ENCODE data around the gene EEF2K. TPM values are rescaled to one million over a fixed set of nuclear protein-coding genes. Genes with fewer than 3 reads are reported as not detected.
"Not testable (repeated sequence)": the region's sequence is repeated elsewhere in the genome, so short reads cannot be mapped to it uniquely, and the experiment has no call there.

Gene EEF2K
- 6.5 and 11.2 TPM in 2 replicates for total RNA-seq (2014; rRNA removed; shearing (Covaris generic))

DNA sequence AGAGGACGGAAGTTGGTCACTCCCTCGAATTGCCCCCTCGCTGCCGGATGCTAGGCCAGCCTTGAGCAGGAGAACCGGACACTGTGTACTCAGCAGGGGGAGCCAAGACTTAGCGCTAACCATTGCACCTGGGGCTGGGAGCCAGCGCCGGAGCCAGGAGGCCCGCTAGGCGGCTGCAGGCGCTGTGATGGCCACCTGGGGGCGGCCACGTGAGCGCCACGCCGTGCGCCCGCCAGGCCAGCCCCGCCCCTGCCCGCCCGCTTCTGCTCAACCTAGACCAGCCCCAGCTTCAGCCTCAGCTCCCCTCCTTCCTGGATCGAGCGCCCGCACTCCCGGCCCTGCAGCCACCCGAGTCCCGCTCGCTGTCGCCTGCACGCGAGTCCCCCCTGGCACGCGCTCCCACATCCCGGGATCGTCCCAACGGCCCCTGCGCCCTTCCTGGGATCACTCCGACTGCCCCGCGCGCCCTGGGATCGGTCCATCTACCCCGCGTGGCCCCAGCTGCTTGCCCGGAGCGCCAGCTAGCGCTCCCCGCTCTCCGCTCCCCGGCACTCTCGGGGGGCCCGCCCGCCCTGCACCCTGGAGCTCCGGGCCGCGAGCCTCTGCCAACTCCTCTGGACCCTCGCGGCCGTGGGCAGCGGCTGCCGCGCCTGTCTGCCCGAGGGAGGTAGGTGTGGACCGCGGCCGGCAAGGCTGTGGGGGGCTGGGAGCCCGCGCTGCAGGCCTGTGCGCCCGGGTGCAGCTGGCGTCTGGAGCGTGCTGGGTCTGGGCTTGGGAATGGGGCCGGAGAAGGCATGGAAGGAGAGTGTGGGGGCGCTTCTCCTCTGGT, at the start of gene EEF2K:
Gene EEF2K (plus strand): TSS at position 266 of the 829 bp plus-strand sequence. CDS start 19,452 bp downstream, outside the sequence.
- H3K27me3 ChIP-seq (replicated peaks) = no peaks in the 10 kb centered on the region
- peak within 1 kb of the TSS; percentile 55 for H3K27ac ChIP-seq
- peak; percentile 90 to 96 for DNase-seq (ENCODE audit: low read depth in 1 of 2, low spot score in 2 of 2)
- H3K9me3 ChIP-seq (replicated peaks) = no peaks in the 10 kb centered on the region
- peaks cover 16% of the 10 kb centered on the region for H3K4me1 ChIP-seq (replicated peaks)
- peak within 1 kb of the TSS; percentile 68 for H3K4me3 ChIP-seq
- no peaks in the 10 kb centered on the region for H3K36me3 ChIP-seq

DNA sequence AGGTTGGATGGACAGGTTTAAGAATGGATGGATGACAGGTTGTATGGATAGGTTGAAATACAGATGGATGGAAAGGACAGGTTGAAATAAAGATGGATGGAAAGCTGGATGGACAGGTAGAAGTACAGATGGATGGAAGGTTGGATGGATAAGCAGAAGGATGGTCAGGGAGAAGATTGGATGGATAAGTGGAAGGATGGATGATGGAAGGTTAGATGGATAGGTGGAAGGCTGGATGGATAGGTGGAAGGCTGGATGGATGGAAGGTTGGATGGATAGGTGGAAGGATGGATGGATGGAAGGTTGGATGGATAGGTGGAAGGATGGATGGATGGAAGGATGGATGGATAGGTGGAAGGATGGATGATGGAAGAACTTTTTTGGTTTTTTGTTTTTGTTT, 44.7 kb upstream of the EEF2K start:
- H3K4me1 ChIP-seq (replicated peaks) = no peaks in the 10 kb centered on the region
- DNase-seq (ENCODE audit: low read depth in 1 of 2, low spot score in 2 of 2) = no peak
- H3K27me3 ChIP-seq (replicated peaks) = peaks cover 21% of the 10 kb centered on the region
- no peak overlapping the region for H3K27ac ChIP-seq
- no peaks in the 10 kb centered on the region for H3K36me3 ChIP-seq
- no peaks in the 10 kb centered on the region for H3K9me3 ChIP-seq (replicated peaks)
- H3K4me3 ChIP-seq = no peak overlapping the region

DNA sequence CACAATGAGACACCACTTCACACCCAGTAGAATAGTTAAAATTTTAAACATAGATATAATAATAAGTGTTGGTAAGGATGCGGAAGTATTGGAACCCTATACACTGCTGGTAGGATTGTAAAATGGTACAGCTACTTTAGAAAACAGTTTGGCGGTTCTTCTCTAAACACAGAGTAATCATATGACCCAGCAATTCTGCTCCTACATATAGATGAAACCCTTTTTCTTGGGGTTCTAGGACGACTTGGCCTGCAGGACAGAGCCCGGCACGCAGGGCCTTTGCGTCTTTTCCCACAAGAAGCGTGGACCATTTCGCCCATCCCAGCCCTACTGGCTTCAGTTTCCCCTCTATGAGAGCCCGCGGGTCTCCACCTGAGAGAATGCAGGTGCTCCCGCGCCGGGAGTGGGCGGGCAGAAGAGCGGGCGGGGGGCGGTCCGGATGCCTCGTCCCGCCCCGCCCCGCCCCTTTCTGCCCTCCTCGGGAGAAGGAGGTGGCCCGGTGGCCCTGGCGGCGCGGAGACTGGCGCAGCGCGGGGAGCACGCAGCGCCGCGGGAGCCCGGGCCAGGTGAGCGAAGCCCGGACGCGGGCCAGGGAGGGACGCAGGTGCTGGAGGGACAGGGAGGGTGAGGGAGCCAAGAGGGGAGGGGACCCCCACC, 44.0 kb upstream of the EEF2K start, which contains the start of gene SDR42E2:
Gene SDR42E2 (plus strand): TSS at position 508 of the 657 bp plus-strand sequence. CDS start 3,077 bp downstream, outside the sequence.
- no peaks in the 10 kb centered on the region for H3K36me3 ChIP-seq
- DNase-seq (ENCODE audit: low read depth in 1 of 2, low spot score in 2 of 2) = no peak
- 0 out of 2 replicates have a peak, but pooled peaks cover 3% of the 10 kb centered on the region for H3K9me3 ChIP-seq (replicated peaks)
- H3K4me3 ChIP-seq = no peak within 1 kb of the TSS
- H3K27ac ChIP-seq = no peak within 1 kb of the TSS
- H3K27me3 ChIP-seq (replicated peaks) = peaks cover 21% of the 10 kb centered on the region
- H3K4me1 ChIP-seq (replicated peaks) = no peaks in the 10 kb centered on the region

DNA sequence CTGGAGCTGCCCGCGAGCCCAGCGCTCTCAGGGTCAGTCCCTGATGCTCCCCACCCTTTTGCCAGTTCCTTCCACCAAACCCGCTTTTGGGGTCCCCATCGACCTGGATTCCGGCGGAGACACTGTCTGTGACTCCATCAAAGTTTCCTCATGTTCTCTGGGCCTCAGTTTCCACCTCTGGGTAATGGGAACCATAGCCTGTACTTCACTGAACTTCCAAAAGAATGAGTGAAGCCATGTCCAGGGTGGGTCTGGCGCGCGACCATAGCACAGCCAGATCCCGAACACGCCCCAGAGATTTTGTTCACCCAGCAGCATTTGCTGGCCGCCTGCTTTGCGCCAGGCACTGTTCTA, 43.4 kb upstream of the EEF2K start:
- no peaks in the 10 kb centered on the region for H3K36me3 ChIP-seq
- H3K4me1 ChIP-seq (replicated peaks) = no peaks in the 10 kb centered on the region
- no peak overlapping the region for H3K4me3 ChIP-seq
- H3K27ac ChIP-seq = no peak overlapping the region
- DNase-seq (ENCODE audit: low read depth in 1 of 2, low spot score in 2 of 2) = no peak
- H3K27me3 ChIP-seq (replicated peaks) = peaks cover 21% of the 10 kb centered on the region
- 0 out of 2 replicates have a peak, but pooled peaks cover 3% of the 10 kb centered on the region for H3K9me3 ChIP-seq (replicated peaks)

DNA sequence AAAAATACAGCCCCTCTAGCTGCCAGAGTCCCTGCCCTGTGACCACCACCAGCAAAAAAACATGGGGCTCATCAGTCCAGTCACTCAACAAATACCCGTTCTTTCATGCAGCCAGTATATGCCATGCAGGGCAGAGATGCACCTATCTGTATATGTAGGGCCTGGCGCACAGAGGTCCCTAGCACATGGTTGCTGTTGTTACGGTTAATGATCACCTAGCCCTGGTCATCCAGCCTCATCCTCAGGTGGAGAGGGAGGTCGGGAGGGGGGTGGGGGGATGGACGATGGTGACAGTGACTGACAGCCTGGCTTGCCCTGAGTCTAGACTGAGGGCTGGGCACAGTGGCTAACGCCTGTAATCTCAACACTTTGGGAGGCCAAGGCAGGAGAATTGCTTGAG, 42.3 kb upstream of the EEF2K start:
- H3K36me3 ChIP-seq = no peaks in the 10 kb centered on the region
- H3K9me3 ChIP-seq (replicated peaks) = 0 out of 2 replicates have a peak, but pooled peaks cover 3% of the 10 kb centered on the region
- no peaks in the 10 kb centered on the region for H3K4me1 ChIP-seq (replicated peaks)
- peaks cover 21% of the 10 kb centered on the region for H3K27me3 ChIP-seq (replicated peaks)
- H3K27ac ChIP-seq = no peak overlapping the region
- no peak for DNase-seq (ENCODE audit: low read depth in 1 of 2, low spot score in 2 of 2)
- H3K4me3 ChIP-seq = no peak overlapping the region

DNA sequence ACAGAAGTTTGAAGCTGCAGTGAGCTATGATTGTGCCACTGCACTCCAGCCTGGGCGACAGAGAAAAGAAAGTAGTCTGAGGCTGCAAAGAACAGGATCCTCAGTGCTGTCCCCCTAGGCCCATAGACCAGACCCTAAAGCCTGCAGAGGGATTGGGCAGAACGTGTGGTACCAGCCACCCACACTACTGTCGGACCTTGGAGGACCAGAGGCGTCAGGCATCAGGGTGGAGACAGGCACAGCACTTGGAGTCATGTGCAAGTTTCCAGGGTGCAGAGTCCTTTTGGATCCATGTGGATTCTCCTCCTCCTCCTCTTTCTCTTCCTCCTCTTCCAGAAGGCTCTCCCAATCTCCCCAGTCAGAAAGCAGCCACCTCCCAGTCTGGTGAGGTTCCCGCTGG, 41.6 kb upstream of the EEF2K start:
- Histone ChIP-seq H3K9me3 (replicated peaks) (0 out of 2 replicates have a peak, but pooled peaks cover 3% of the 10 kb centered on the region), H3K4me3 (no peak overlapping the region), H3K4me1 (replicated peaks) (no peaks in the 10 kb centered on the region), H3K27ac (no peak overlapping the region), H3K27me3 (replicated peaks) (peaks cover 21% of the 10 kb centered on the region), H3K36me3 (no peaks in the 10 kb centered on the region)
- no peak for DNase-seq (ENCODE audit: low read depth in 1 of 2, low spot score in 2 of 2)

DNA sequence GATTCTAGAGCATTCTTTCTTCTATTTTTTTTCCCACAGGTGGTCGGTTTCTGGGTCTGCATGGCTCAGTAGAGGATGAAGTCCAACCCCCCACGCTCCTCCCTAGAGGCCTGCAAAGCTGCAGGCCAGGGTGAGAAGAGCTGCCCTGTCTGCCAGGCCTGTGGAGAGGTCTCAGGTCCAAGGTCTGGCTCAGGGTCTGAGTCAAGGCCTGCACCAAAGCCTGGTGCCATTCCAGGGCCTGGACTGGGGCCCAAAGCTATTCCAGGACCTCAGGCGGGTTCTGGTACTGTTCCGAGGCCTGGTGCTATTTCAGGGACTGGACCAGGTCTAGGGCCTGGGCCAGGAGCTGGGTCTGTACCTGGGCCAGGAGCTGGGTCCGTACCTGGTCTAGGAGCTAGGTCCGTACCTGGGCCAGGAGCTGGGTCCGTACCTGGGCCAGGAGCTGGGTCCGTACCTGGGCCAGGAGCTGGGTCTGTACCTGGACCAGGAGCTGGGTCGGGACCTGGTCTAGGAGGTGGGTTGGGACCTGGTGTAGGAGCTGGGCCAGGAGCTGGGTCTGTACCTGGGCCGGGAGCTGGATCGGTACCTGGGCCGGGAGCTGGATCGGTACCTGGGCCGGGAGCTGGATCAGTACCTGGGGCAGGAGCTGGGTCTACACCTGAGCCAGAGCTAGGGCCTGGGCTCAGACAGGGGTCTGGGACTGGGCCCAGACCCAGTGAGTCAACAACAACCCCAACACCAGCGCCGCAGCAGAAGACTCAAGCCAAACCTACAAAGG, 40.4 kb upstream of the EEF2K start:
- H3K4me3 ChIP-seq = no peak overlapping the region
- no peaks in the 10 kb centered on the region for H3K36me3 ChIP-seq
- H3K4me1 ChIP-seq (replicated peaks) = no peaks in the 10 kb centered on the region
- H3K27ac ChIP-seq = no peak overlapping the region
- H3K27me3 ChIP-seq (replicated peaks) = peaks cover 21% of the 10 kb centered on the region
- 0 out of 2 replicates have a peak, but pooled peaks cover 3% of the 10 kb centered on the region for H3K9me3 ChIP-seq (replicated peaks)
- no peak for DNase-seq (ENCODE audit: low read depth in 1 of 2, low spot score in 2 of 2)

DNA sequence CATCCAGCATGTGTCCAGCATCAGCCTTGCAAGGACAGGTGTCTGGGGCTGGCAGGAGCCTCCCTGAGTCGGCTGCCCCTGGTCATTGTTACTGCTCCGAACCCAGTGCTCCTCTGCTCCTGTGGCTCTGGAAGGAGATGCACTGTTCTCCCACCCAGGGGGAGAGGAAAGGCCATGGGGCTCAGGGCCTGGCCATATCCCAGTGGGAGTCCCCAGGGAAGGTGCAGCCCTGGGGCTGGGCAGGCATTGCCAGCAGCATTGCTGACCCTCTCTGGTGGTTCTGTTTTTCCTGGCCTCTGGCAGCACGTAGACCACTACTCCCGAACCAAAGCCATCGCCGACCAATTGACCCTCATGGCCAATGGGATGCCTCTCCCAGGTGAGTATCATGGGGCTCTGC, 34.1 kb upstream of the EEF2K start:
- no peak overlapping the region for H3K27ac ChIP-seq
- H3K9me3 ChIP-seq (replicated peaks) = no peaks in the 10 kb centered on the region
- no peaks in the 10 kb centered on the region for H3K27me3 ChIP-seq (replicated peaks)
- no peaks in the 10 kb centered on the region for H3K4me1 ChIP-seq (replicated peaks)
- DNase-seq (ENCODE audit: low read depth in 1 of 2, low spot score in 2 of 2) = no peak
- H3K4me3 ChIP-seq = no peak overlapping the region
- no peaks in the 10 kb centered on the region for H3K36me3 ChIP-seq

DNA sequence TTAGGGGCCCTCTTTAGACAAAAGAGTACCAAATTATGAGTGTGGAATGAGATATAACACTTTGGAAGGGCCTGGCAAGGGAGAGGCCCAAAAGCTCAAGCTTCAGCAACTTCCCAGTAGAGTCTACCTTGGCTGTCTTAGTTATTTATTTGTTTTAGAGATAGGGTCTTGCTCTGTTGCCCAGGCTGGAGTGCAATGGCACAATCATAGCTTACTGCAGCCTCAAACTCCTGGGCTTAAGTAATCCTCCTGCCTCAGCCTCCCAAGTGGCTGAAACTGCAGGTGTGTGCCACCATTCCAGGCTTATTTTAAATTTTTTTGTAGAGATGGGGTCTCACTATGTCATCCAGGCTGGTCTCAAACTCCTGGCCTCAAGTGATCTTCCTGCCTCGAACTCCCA, 33.4 kb upstream of the EEF2K start:
- H3K36me3 ChIP-seq; H3K4me1 ChIP-seq (replicated peaks); H3K9me3 ChIP-seq (replicated peaks); H3K4me3 ChIP-seq; DNase-seq (ENCODE audit: low read depth in 1 of 2, low spot score in 2 of 2); H3K27ac ChIP-seq; H3K27me3 ChIP-seq (replicated peaks): not testable (repeated sequence)

DNA sequence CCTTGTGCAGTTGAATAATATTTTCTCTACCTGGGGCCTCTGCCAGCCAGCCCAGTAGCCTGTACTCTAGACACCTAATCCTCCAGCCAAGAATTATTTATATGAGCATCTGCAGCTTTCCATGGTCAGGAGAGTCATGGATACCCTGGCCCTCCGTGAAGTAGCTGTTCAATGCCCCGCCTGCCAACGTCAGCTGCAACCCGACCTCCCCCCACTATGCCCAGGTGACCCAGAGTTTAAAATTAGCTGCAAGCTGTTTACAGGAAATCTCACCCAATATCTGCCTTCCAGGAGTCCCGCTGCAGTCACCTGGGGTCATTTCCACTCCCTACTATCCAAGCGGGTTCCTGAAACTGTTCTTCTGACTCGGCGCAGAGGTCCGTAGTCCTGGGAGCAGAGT, 31.4 kb upstream of the EEF2K start:
- no peaks in the 10 kb centered on the region for H3K4me1 ChIP-seq (replicated peaks)
- H3K27me3 ChIP-seq (replicated peaks) = peaks cover 3% of the 10 kb centered on the region; the same call in 1 of the 2 replicates
- H3K4me3 ChIP-seq = no peak overlapping the region
- H3K9me3 ChIP-seq (replicated peaks) = no peaks in the 10 kb centered on the region
- no peak overlapping the region for H3K27ac ChIP-seq
- no peaks in the 10 kb centered on the region for H3K36me3 ChIP-seq
- DNase-seq (ENCODE audit: low read depth in 1 of 2, low spot score in 2 of 2) = no peak

DNA sequence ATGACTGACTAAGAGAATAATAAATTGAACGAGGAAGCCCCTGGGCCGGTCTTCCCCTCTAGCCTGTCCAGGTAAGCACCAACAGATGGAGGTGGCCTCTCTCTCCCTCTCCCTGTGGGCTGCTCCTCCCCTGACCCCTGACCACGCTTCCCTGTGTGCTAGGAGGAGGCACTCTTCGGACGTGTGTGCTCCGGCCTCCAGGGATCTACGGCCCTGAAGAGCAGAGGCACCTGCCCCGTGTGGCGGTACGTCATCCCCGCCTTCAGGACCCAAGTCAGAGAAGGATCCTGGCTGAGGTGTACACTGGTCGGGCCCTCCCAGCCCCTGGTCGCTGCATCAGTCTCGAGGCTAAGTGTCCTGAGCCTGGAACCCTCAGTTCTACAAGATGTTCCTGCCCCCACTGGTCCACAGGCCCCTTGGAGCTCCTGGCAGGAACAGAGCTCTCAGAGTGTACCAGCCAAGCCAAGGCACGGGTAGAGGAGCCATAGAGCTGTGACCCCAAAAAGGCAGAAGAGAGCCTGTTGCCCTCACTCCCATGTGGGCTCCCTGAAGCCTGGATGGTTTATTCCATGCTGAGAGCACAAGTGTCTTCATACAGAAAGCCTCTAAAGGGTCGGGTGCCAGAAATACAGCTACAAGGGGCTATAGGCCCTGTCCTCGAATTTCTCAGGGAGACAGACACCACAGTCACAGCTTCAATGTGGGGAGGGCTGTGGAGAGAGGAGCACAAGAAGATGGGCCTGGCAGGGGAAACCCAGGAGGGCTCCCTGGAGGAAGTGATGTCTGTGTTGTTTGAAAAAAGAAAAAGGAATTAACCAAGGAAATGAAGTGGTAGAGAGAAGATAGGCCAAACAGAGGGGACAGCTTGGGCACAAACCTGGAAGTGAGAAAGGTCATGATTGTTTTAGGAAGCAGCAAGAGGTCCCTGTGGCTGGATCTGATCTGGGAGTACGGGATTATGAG, 27.8 kb upstream of the EEF2K start:
- H3K9me3 ChIP-seq (replicated peaks) = no peaks in the 10 kb centered on the region
- no peak for DNase-seq (ENCODE audit: low read depth in 1 of 2, low spot score in 2 of 2)

DNA sequence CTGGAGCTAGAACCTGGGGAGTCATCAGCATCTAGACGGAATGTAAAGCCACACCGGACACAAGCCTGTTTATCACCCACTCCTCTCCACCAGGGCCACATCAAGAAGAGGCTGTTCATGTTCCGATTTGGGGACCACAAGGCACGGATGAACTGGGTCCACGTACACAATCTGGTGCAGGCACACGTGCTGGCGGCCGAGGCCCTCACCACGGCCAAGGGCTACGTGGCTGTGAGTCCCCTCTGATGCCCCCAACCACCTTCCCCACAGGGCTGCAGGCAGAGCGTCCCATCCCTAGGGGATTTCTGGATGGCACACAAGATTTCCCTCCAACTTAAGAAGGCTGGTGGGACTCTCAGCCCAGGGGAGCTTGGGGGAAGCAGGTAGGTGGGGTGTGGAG, 24.7 kb upstream of the EEF2K start:
- Histone ChIP-seq H3K4me1 (replicated peaks) (no peaks in the 10 kb centered on the region), H3K4me3 (no peak overlapping the region), H3K9me3 (replicated peaks) (no peaks in the 10 kb centered on the region), H3K36me3 (no peaks in the 10 kb centered on the region), H3K27me3 (replicated peaks) (peaks cover 3% of the 10 kb centered on the region; the same call in 1 of the 2 replicates), H3K27ac (no peak overlapping the region)
- no peak for DNase-seq (ENCODE audit: low read depth in 1 of 2, low spot score in 2 of 2)

More for the DNA sequence above, 27.8 kb upstream of the EEF2K start:
- no peaks in the 10 kb centered on the region for H3K36me3 ChIP-seq
- no peaks in the 10 kb centered on the region for H3K4me1 ChIP-seq (replicated peaks)
- no peak overlapping the region for H3K4me3 ChIP-seq
- no peak overlapping the region for H3K27ac ChIP-seq
- H3K27me3 ChIP-seq (replicated peaks) = peaks cover 3% of the 10 kb centered on the region; the same call in 1 of the 2 replicates

DNA sequence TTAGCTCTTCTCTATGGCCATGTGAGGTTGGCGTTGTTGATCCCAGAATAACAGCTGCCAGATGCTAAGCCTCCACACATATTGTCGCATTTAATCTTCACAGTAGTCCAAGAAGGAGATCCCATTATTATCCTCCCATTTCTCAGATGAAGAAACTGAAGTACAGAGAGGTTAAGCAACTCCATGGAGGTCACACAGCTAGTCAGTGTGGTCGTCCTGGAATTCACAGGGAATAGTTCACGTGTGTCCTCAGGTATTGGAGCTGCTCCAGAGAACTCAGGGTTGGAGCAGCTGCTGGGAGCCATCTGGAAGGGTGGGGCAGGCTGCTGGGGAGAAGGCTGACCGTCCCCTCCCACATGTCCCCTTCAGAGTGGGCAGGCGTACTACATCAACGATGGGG, 24.2 kb upstream of the EEF2K start:
- H3K4me1 ChIP-seq (replicated peaks) = no peaks in the 10 kb centered on the region
- H3K4me3 ChIP-seq = no peak overlapping the region
- no peaks in the 10 kb centered on the region for H3K36me3 ChIP-seq
- no peaks in the 10 kb centered on the region for H3K9me3 ChIP-seq (replicated peaks)
- H3K27ac ChIP-seq = no peak overlapping the region
- H3K27me3 ChIP-seq (replicated peaks) = peaks cover 3% of the 10 kb centered on the region; the same call in 1 of the 2 replicates
- no peak for DNase-seq (ENCODE audit: low read depth in 1 of 2, low spot score in 2 of 2)
